H1 (cell line): ENCODE measurements around the gene PM20D1. TPM values are rescaled to one million over a fixed set of nuclear protein-coding genes. Genes with fewer than 3 reads are reported as not detected.

Experiments
- CTCF ChIA-PET: fragments of 300-600 bp; sonication (Branson Sonifier 250); formaldehyde crosslinking; loops from one replicate; lab custom pipeline; 2021; ENCODE audit not compliant: partially characterized antibody; lab: Charles Lee
- POLR2A ChIA-PET: fragments of 300-600 bp; sonication (Branson Sonifier 250); formaldehyde crosslinking; loops from one replicate; lab custom pipeline; 2021; ENCODE audit warnings: inconsistent platforms; ENCODE audit not compliant: partially characterized antibody; lab: Charles Lee
- DNase-seq, 2 experiments: peaks; one replicate each; pipeline versions ENCODE4 v3.0.0 to v3.0.0-alpha.2; 2010 to 2022; ENCODE audit warnings: low spot score in 2 of 2, low read depth in 1 of 2, mixed read lengths in 1 of 2
- FAIRE-seq: peaks from 2 replicates; lab custom pipeline; 2011; peaks lifted over from hg19 to GRCh38; lab: Jason Lieb, UNC
- H2AFZ ChIP-seq: 2 replicates; pipeline ENCODE4 v1.8.1; 2012; ENCODE audit warnings: low read length, inconsistent platforms
- H2AK5ac ChIP-seq: 2 replicates; pipeline ENCODE4 v1.6.1; 2013; ENCODE audit warnings: low read depth, low read length
- H2BK120ac ChIP-seq: replicated peaks from 2 replicates; pipeline ENCODE3; 2013; ENCODE audit warnings: low read depth, low read length, inconsistent platforms
- H2BK12ac ChIP-seq: 2 replicates; pipeline ENCODE4 v1.6.1; 2013; ENCODE audit warnings: low read depth, low read length
- H2BK15ac ChIP-seq: 2 replicates; pipeline ENCODE4 v1.6.1; 2013; ENCODE audit warnings: low read length
- H2BK20ac ChIP-seq: 2 replicates; pipeline ENCODE4 v1.6.1; 2013; ENCODE audit warnings: low read length
- H2BK5ac ChIP-seq: 2 replicates; pipeline ENCODE4 v1.6.1; 2013; ENCODE audit warnings: low read depth, low read length
- H3K14ac ChIP-seq: 2 replicates; pipeline ENCODE4 v1.6.1; 2013; ENCODE audit warnings: inconsistent platforms; ENCODE audit not compliant: insufficient read length
- H3K18ac ChIP-seq: 2 replicates; pipeline ENCODE4 v1.6.1; 2013; ENCODE audit warnings: low read length; ENCODE audit errors: extremely low read depth
- H3K23ac ChIP-seq: 2 replicates; pipeline ENCODE4 v1.6.1; 2013; ENCODE audit warnings: inconsistent platforms; ENCODE audit not compliant: insufficient read length
- H3K23me2 ChIP-seq: 2 replicates; pipeline ENCODE4 v1.6.1; 2013; ENCODE audit warnings: low read depth, low read length
- H3K27ac ChIP-seq: 2 replicates; pipeline ENCODE4 v1.6.1; 2011; ENCODE audit warnings: low read depth, low read length, inconsistent platforms
- H3K27me3 ChIP-seq, 4 experiments: replicated peaks in 1 of 4; 1 replicate in 1 of 4; 2 replicates in 3 of 4; pipeline versions ENCODE4 v1.6.1 to v1.8.1; 2011 to 2013; ENCODE audit warnings: low read length in 3 of 4, mild to moderate bottlenecking in 3 of 4, inconsistent platforms in 2 of 4, mixed read lengths in 2 of 4, moderate library complexity in 1 of 4; ENCODE audit not compliant: control insufficient read depth in 3 of 4, insufficient read depth in 3 of 4; ENCODE audit errors: extremely low read depth in 1 of 4
- H3K36me3 ChIP-seq, 4 experiments: 2 replicates each; pipeline versions ENCODE4 v1.6.1 to v1.8.1; 2011 to 2013; ENCODE audit warnings: mild to moderate bottlenecking in 4 of 4, low read length in 3 of 4, moderate library complexity in 2 of 4, control low read depth in 1 of 4, inconsistent platforms in 1 of 4; ENCODE audit not compliant: insufficient read depth in 4 of 4, control insufficient read depth in 2 of 4
- H3K4ac ChIP-seq: replicated peaks from 2 replicates; pipeline ENCODE3; 2013; ENCODE audit warnings: low read length, low read depth, mixed read lengths, inconsistent platforms; ENCODE audit not compliant: insufficient read length
- H3K4me1 ChIP-seq, 4 experiments: replicated peaks in 1 of 4; 1 replicate in 1 of 4; 2 replicates in 3 of 4; pipeline versions ENCODE4 v1.6.1 to v1.8.1; 2011 to 2013; ENCODE audit warnings: low read length in 3 of 4, inconsistent platforms in 2 of 4, mixed read lengths in 1 of 4; ENCODE audit not compliant: insufficient read depth in 4 of 4, control insufficient read depth in 3 of 4
- H3K4me2 ChIP-seq, 2 experiments: 2 replicates each; pipeline versions ENCODE4 v1.6.1 to v1.8.1; 2011 to 2013; ENCODE audit warnings: low read depth in 2 of 2, low read length in 2 of 2, control low read depth in 1 of 2, inconsistent platforms in 1 of 2, mild to moderate bottlenecking in 1 of 2; ENCODE audit not compliant: insufficient read depth in 1 of 2
- H3K4me3 ChIP-seq, 4 experiments: fragments of 200-600, 300-600 bp in 1 of 4; sonication (generic), shearing (Covaris generic), sonication (Bioruptor Twin) in 1 of 4; 2 replicates each; pipeline versions ENCODE4 v1.5.1 to v1.8.1; 2011 to 2016; ENCODE audit warnings: low read length in 4 of 4, low read depth in 3 of 4, control low read depth in 2 of 4, inconsistent platforms in 2 of 4, mild to moderate bottlenecking in 2 of 4, mixed read lengths in 1 of 4, moderate library complexity in 1 of 4; ENCODE audit not compliant: insufficient read depth in 2 of 4; ENCODE audit errors: extremely low read depth in 1 of 4
- H3K56ac ChIP-seq: replicated peaks from 2 replicates; pipeline ENCODE3; 2013; ENCODE audit warnings: low read depth, mild to moderate bottlenecking, mixed read lengths, low read length, inconsistent platforms; ENCODE audit not compliant: insufficient read length
- H3K79me1 ChIP-seq: 2 replicates; pipeline ENCODE4 v1.6.1; 2013; ENCODE audit warnings: low read depth, low read length, control low read depth
- H3K79me2 ChIP-seq, 2 experiments: 2 replicates each; pipeline versions ENCODE4 v1.6.1 to v1.8.1; 2012 to 2013; ENCODE audit warnings: low read length in 2 of 2, mild to moderate bottlenecking in 2 of 2, inconsistent platforms in 1 of 2; ENCODE audit not compliant: insufficient read depth in 2 of 2, control insufficient read depth in 1 of 2
- H3K9ac ChIP-seq, 4 experiments: replicated peaks in 1 of 4; 1 replicate in 1 of 4; 2 replicates in 3 of 4; pipeline versions ENCODE4 v1.6.1 to v1.8.1; 2011 to 2013; ENCODE audit warnings: low read depth in 3 of 4, low read length in 3 of 4, control low read depth in 2 of 4, mild to moderate bottlenecking in 2 of 4, moderate library complexity in 2 of 4, inconsistent platforms in 1 of 4; ENCODE audit errors: extremely low read depth in 1 of 4
- H3K9me3 ChIP-seq, 2 experiments: 2 replicates each; pipeline versions ENCODE4 v1.6.1 to v1.8.1; 2012 to 2013; ENCODE audit warnings: mild to moderate bottlenecking in 2 of 2, moderate library complexity in 2 of 2, control low read depth in 1 of 2, inconsistent platforms in 1 of 2, low read depth in 1 of 2, low read length in 1 of 2, mixed read lengths in 1 of 2; ENCODE audit not compliant: insufficient read depth in 2 of 2
- H4K20me1 ChIP-seq, 2 experiments: replicated peaks in 1 of 2; 2 replicates each; pipeline versions ENCODE3 to v1.8.1; 2011 to 2013; ENCODE audit warnings: inconsistent platforms in 2 of 2, low read length in 2 of 2, mild to moderate bottlenecking in 1 of 2; ENCODE audit not compliant: insufficient read depth in 2 of 2, control insufficient read depth in 1 of 2
- H4K5ac ChIP-seq: 2 replicates; pipeline ENCODE4 v1.6.1; 2013; ENCODE audit warnings: low read length, low read depth, mixed read lengths, inconsistent platforms; ENCODE audit not compliant: insufficient read length
- H4K8ac ChIP-seq: 2 replicates; pipeline ENCODE4 v1.8.0; 2013; ENCODE audit warnings: mild to moderate bottlenecking, moderate library complexity, low read length, inconsistent platforms; ENCODE audit not compliant: insufficient read depth; ENCODE audit errors: extremely low read depth
- H4K91ac ChIP-seq: replicated peaks from 2 replicates; pipeline ENCODE3; 2013; ENCODE audit warnings: low read length, mixed read lengths, inconsistent platforms; ENCODE audit not compliant: insufficient read length
- CTCF ChIP-seq, 3 experiments: IDR thresholded peaks; 1 replicate in 2 of 3; 2 replicates in 1 of 3; pipeline versions ENCODE4 v1.5.1 to v1.6.1; 2011; ENCODE audit warnings: low read length in 3 of 3, mild to moderate bottlenecking in 3 of 3, inconsistent platforms in 2 of 3, low read depth in 1 of 3, moderate library complexity in 1 of 3; ENCODE audit not compliant: insufficient read depth in 1 of 3; ENCODE audit errors: control extremely low read depth in 1 of 3
- RFX5 ChIP-seq: IDR thresholded peaks from 2 replicates; pipeline ENCODE4 v1.6.1; 2011; ENCODE audit warnings: low read depth, low read length, improper control_type of control experiment, borderline replicate concordance
- WGBS, 2 experiments: shearing (Covaris generic) in 1 of 2; methylation state at CpG; one replicate each; pipeline versions ENCODE4 v1.1.6 to v1.1.7; 2013 to 2015; ENCODE audit warnings: low lambda C conversion rate in 2 of 2, mixed read lengths in 2 of 2, inconsistent platforms in 1 of 2, low coverage in 1 of 2, missing lambda C conversion rate in 1 of 2; ENCODE audit not compliant: insufficient replicate concordance in 2 of 2, insufficient coverage in 1 of 2, insufficient read length in 1 of 2; ENCODE audit errors: extremely low coverage in 1 of 2, missing lambda C conversion rate in 1 of 2; 5-methylcytosine and 5-hydroxymethylcytosine counted together
- polyA plus RNA-seq, 7 experiments: library from polyadenylated mRNA; depleted of rRNA in 3 of 7; stranded (reverse) in 5 of 7; unstranded in 2 of 7; fragments of >200 nt in 5 of 7; fragments of 200-250 nt in 2 of 7; gene quantifications; 1 replicate in 5 of 7; 2 replicates in 1 of 7; 4 replicates in 1 of 7; pipeline versions ENCODE4 v1.2.1 to v1.2.3, GENCODE V29; 2011 to 2013; ENCODE audit warnings: missing spikeins in 2 of 7, mixed read lengths in 2 of 7
- total RNA-seq: library from RNA; stranded (reverse); fragmentation: NEBNext Ultra II Directional; extraction: Animal tissue kit (Norgen Biotek cat#: 25700); gene quantifications from 2 replicates; pipeline ENCODE4 v1.2.1, GENCODE V29; 2021

PM20D1 gene
- total and polyA plus RNA-seq, 2 of the 8 experiments (the other 6 are each of a cell fraction or from before 2014, with no cell fraction given), result 0.05 TPM; not detected in 1

- Histone ChIP-seq H3K79me1 (peaks cover 17% of the 10 kb centered on the region), H2BK12ac (no peak overlapping the region), H4K20me1 (peaks cover 3 to 15% of the 10 kb centered on the region in 2 experiments)
These were observed 40.0 kb downstream of the PM20D1 start for GRCh38 chr1:205809942-205810345.

More at GRCh38 chr1:205809942-205810345, 40.0 kb downstream of the PM20D1 start:
- Histone ChIP-seq H4K8ac (no peak overlapping the region), H3K56ac (no peak overlapping the region), H3K18ac (no peak overlapping the region), H2AFZ (no peak overlapping the region), H2BK5ac (no peak overlapping the region; the same call in 1 of the 2 replicates), H3K27ac (no peak overlapping the region), H3K9me3 (no peaks in the 10 kb centered on the region), H3K23ac (no peak overlapping the region), H3K9ac (no peak overlapping the region), H3K4ac (no peak overlapping the region), H3K4me2 (no peak overlapping the region), H3K4me3 (no peak overlapping the region), H3K36me3 (peaks cover 7 to 11% (median 7%) of the 10 kb centered on the region in 4 experiments; a peak in 5 of 8 replicates), H4K5ac (no peak overlapping the region), H2BK20ac (peak overlapping the region; percentile 22; the same call in 1 of the 2 replicates)
- WGBS, 2 experiments, result 91% methylated on average over 13 of the region's 14 CpGs; no CpG with 5 or more reads in 1 of the 2 experiments
- no peak for DNase-seq
- TF ChIP-seq RFX5, result no peak
- TF ChIP-seq CTCF (IDR thresholded peaks at IDR 0.05; ENCODE audit: control extremely low read depth in 1 of 3, insufficient read depth in 1 of 3, low read depth in 1 of 3, low read length in 3 of 3), result peak in 1 of 3 experiments; percentile 13; a peak in 1 of 4 replicates
- TF ChIP-seq, all 59 proteins: peak for 1
- H3K23me2 ChIP-seq, result peaks cover 6% of the 10 kb centered on the region; the same call in 1 of the 2 replicates
- H2BK120ac ChIP-seq, result no peak overlapping the region
- no peak overlapping the region for H3K14ac ChIP-seq
- peaks cover 0 to 54% of the 10 kb centered on the region in 2 experiments; a peak in 2 of 4 replicates for H3K79me2 ChIP-seq
- FAIRE-seq, result no peak
- peaks cover 0 to 3% (median 0%) of the 10 kb centered on the region in 4 experiments; a peak in 2 of 7 replicates for H3K27me3 ChIP-seq
- CTCF ChIA-PET, result interaction anchor here (0.8 to 6.1 kb wide), 15 partner anchors 10 to 297 kb away, joined by 3 to 79 read pairs (median 3); partner anchors contain the start of gene RAB29
- H2AK5ac ChIP-seq, result no peak overlapping the region
- peaks cover 2 to 7% (median 6%) of the 10 kb centered on the region in 4 experiments; a peak in 5 of 7 replicates for H3K4me1 ChIP-seq
- H4K91ac ChIP-seq, result no peak overlapping the region
- H2BK15ac ChIP-seq, result no peak overlapping the region
- POLR2A ChIA-PET, result interaction anchor here (0.8 to 1.4 kb wide), 3 partner anchors 10 to 61 kb away, joined by 4 to 6 read pairs (median 4); no protein-coding TSS in a partner anchor
